ENCODE measurements around the gene CHORDC1.

The CHORDC1 gene

GRCh38 chr11:90197377-90197776 is 25.5 kb downstream of the CHORDC1 start:
- H3K9me2 ChIP-seq (replicated peaks; ENCODE audit: low read depth, low read length): no peaks in the 10 kb centered on the region
- no peaks in the 10 kb centered on the region for H3F3A ChIP-seq (ENCODE audit: low read depth)
- no peaks in the 10 kb centered on the region for H3K4me1 ChIP-seq (ENCODE audit: insufficient read depth, low read length, poor library complexity, severe bottlenecking)
- H3K9ac ChIP-seq (ENCODE audit: low read depth, low read length, poor library complexity, severe bottlenecking): no peak overlapping the region
- peaks cover 24% of the 10 kb centered on the region; the same call in 1 of the 2 replicates for H3K36me3 ChIP-seq (ENCODE audit: insufficient read depth, low read length)
- H3K4me3 ChIP-seq (ENCODE audit: low read length, poor library complexity, severe bottlenecking): no peak overlapping the region
- H3K4me2 ChIP-seq (ENCODE audit: low read depth, low read length, poor library complexity, severe bottlenecking): no peak overlapping the region
- H4K20me1 ChIP-seq (ENCODE audit: insufficient read depth, low read length, poor library complexity, severe bottlenecking): peaks cover 3% of the 10 kb centered on the region
- no peaks in the 10 kb centered on the region for H3K27me3 ChIP-seq (ENCODE audit: insufficient read depth, low read length, poor library complexity, severe bottlenecking)
- H2AFZ ChIP-seq (ENCODE audit: low read length): no peak overlapping the region
- TF ChIP-seq EZH2phosphoT487 (IDR thresholded peaks at IDR 0.05; ENCODE audit: borderline replicate concordance): no peak
- no peak for TF ChIP-seq CTCF (conservative IDR thresholded peaks at IDR 0.05; ENCODE audit: low read length)
- no peaks in the 10 kb centered on the region for H3K79me2 ChIP-seq (ENCODE audit: insufficient read depth, low read length)
- no peaks in the 10 kb centered on the region for H3K9me3 ChIP-seq (ENCODE audit: insufficient read depth, low read depth, low read length)

DNA sequence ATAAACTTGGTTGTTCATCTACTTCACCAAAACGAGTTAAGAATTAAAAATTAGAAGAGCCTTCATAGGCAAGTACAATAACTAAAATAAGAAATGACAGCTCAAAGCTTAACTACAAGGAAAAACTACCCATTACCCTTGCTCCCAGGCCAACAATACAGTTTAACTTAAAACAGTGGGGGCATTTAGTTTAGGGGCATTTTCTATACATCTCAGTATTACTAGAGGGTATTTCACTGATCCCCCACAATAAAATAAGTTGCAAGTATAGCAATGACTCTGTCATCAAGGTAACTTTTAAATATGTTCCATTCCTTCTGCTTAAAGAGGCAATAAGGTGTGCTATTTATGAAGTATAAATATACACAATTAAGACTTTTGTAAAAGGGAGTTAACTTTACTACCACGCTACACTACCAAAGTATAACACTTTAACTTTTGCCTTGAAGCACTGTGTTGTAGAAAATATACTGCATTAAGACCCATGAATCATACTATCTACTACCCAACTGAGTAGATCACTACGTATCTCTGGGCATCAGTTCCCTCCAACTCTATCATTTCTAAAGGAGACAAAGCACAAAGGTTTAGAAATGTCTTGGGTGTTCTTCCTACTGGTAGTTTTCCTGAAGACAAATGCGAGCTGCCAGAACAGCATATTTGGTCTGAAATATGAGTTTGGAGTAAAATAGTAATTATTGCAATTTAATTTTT is 29.8 kb downstream of the CHORDC1 start:
- H3K9me3 ChIP-seq (ENCODE audit: insufficient read depth, low read depth, low read length): no peaks in the 10 kb centered on the region
- H3K36me3 ChIP-seq (ENCODE audit: insufficient read depth, low read length): peaks cover 4% of the 10 kb centered on the region; the same call in 1 of the 2 replicates
- H3K9ac ChIP-seq (ENCODE audit: low read depth, low read length, poor library complexity, severe bottlenecking): no peak overlapping the region
- H3K27me3 ChIP-seq (ENCODE audit: insufficient read depth, low read length, poor library complexity, severe bottlenecking): no peaks in the 10 kb centered on the region
- no peak overlapping the region for H2AFZ ChIP-seq (ENCODE audit: low read length)
- no peaks in the 10 kb centered on the region for H4K20me1 ChIP-seq (ENCODE audit: insufficient read depth, low read length, poor library complexity, severe bottlenecking)
- no peaks in the 10 kb centered on the region for H3K79me2 ChIP-seq (ENCODE audit: insufficient read depth, low read length)
- no peaks in the 10 kb centered on the region for H3K9me2 ChIP-seq (replicated peaks; ENCODE audit: low read depth, low read length)
- no peak for TF ChIP-seq EZH2phosphoT487 (IDR thresholded peaks at IDR 0.05; ENCODE audit: borderline replicate concordance)
- TF ChIP-seq CTCF (conservative IDR thresholded peaks at IDR 0.05; ENCODE audit: low read length): no peak
- no peak overlapping the region for H3K4me3 ChIP-seq (ENCODE audit: low read length, poor library complexity, severe bottlenecking)
- H3K4me1 ChIP-seq (ENCODE audit: insufficient read depth, low read length, poor library complexity, severe bottlenecking): no peaks in the 10 kb centered on the region
- no peak overlapping the region for H3K4me2 ChIP-seq (ENCODE audit: low read depth, low read length, poor library complexity, severe bottlenecking)
- H3F3A ChIP-seq (ENCODE audit: low read depth): no peaks in the 10 kb centered on the region

GRCh38 chr11:90189011-90189410 is 33.8 kb downstream of the CHORDC1 start:
- H3K27me3 ChIP-seq (ENCODE audit: insufficient read depth, low read length, poor library complexity, severe bottlenecking): no peaks in the 10 kb centered on the region
- no peak overlapping the region for H3K4me2 ChIP-seq (ENCODE audit: low read depth, low read length, poor library complexity, severe bottlenecking)
- H3K79me2 ChIP-seq (ENCODE audit: insufficient read depth, low read length): no peaks in the 10 kb centered on the region
- H3K9me3 ChIP-seq (ENCODE audit: insufficient read depth, low read depth, low read length): no peaks in the 10 kb centered on the region
- H3F3A ChIP-seq (ENCODE audit: low read depth): no peaks in the 10 kb centered on the region
- no peaks in the 10 kb centered on the region for H4K20me1 ChIP-seq (ENCODE audit: insufficient read depth, low read length, poor library complexity, severe bottlenecking)
- TF ChIP-seq CTCF (conservative IDR thresholded peaks at IDR 0.05; ENCODE audit: low read length): no peak
- TF ChIP-seq EZH2phosphoT487 (IDR thresholded peaks at IDR 0.05; ENCODE audit: borderline replicate concordance): no peak
- no peaks in the 10 kb centered on the region for H3K36me3 ChIP-seq (ENCODE audit: insufficient read depth, low read length)
- no peak overlapping the region for H2AFZ ChIP-seq (ENCODE audit: low read length)
- no peaks in the 10 kb centered on the region for H3K4me1 ChIP-seq (ENCODE audit: insufficient read depth, low read length, poor library complexity, severe bottlenecking)
- no peaks in the 10 kb centered on the region for H3K9me2 ChIP-seq (replicated peaks; ENCODE audit: low read depth, low read length)
- no peak overlapping the region for H3K9ac ChIP-seq (ENCODE audit: low read depth, low read length, poor library complexity, severe bottlenecking)
- H3K4me3 ChIP-seq (ENCODE audit: low read length, poor library complexity, severe bottlenecking): no peak overlapping the region
